PC-3 (cell line): Measurements from ENCODE around the gene ZNF750.

Experiments used
- EZH2phosphoT487 ChIP-seq: fragments of 300-600 bp; sonication (generic); IDR thresholded peaks from 2 replicates; pipeline ENCODE4 v1.6.1; 2018; ENCODE audit warnings: mild to moderate bottlenecking, antibody characterized with exemption, low read length, borderline replicate concordance
- TF ChIP-seq, protein P1 (sequence below): fragments of 300-600 bp; sonication (generic); conservative IDR thresholded peaks from 2 replicates; pipeline ENCODE4 v1.5.1; 2017; ENCODE audit warnings: antibody characterized with exemption, low read depth, mild to moderate bottlenecking, low read length

DNA sequence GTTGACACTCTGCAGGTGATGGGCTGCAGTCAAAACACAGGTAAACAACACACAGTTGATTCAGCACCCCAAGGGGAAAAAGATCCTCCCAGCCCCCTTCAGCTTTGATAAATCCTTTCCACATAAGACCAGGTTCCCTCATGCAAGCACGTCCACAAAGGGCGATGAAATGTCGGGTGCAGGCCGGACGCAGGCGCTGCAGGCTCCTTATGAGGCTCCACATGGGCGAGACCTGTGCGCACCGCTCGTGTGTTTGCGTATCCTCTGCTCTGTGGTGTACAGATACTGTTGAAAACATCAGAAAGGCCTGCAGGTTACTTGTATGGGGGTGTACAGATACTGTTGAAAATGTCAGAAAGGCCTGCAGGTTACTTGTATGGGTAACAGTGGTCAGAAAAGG, 14.4 kb upstream of the ZNF750 start:
- no peak for TF ChIP-seq EZH2phosphoT487
- TF ChIP-seq, protein P1, sequence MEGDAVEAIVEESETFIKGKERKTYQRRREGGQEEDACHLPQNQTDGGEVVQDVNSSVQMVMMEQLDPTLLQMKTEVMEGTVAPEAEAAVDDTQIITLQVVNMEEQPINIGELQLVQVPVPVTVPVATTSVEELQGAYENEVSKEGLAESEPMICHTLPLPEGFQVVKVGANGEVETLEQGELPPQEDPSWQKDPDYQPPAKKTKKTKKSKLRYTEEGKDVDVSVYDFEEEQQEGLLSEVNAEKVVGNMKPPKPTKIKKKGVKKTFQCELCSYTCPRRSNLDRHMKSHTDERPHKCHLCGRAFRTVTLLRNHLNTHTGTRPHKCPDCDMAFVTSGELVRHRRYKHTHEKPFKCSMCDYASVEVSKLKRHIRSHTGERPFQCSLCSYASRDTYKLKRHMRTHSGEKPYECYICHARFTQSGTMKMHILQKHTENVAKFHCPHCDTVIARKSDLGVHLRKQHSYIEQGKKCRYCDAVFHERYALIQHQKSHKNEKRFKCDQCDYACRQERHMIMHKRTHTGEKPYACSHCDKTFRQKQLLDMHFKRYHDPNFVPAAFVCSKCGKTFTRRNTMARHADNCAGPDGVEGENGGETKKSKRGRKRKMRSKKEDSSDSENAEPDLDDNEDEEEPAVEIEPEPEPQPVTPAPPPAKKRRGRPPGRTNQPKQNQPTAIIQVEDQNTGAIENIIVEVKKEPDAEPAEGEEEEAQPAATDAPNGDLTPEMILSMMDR: no peak
